HCT116 (cell line): ENCODE measurements around the gene CABLES1. TPM values are rescaled to one million over a fixed set of nuclear protein-coding genes. Genes with fewer than 3 reads are reported as not detected.

Experiments
- ATAC-seq: fragments of 200-7000 bp; cut with Tn5 transposase; 2 replicates; pipeline ENCODE4 v1.9.1; 2020; ENCODE audit warnings: mild to moderate bottlenecking, moderate library complexity
- BruUV-seq: library from RNA; stranded (reverse); fragments of 400-500 nt; replicated peaks from 2 replicates; lab custom pipeline; 2021; lab: Mats Ljungman, UMichigan
- CTCF ChIA-PET: fragments of 300-600 bp; sonication (Branson Sonifier 250); formaldehyde crosslinking; loops from one replicate; lab custom pipeline; 2021; ENCODE audit warnings: antibody characterized with exemption; lab: Charles Lee
- POLR2A ChIA-PET: fragments of 300-600, 350-600 bp; sonication (Branson Sonifier 250); formaldehyde crosslinking; loops from one replicate; lab custom pipeline; 2021; ENCODE audit warnings: antibody characterized with exemption; lab: Charles Lee
- RAD21 ChIA-PET, 2 experiments: fragments of 300-600 bp; sonication (Branson Sonifier 250); formaldehyde crosslinking; loops; one replicate each; lab custom pipeline; 2023; ENCODE audit warnings: low total read pairs in 2 of 2; ENCODE audit not compliant: uncharacterized antibody in 2 of 2, unreplicated experiment in 2 of 2, low non-redundant PET in 1 of 2; lab: Charles Lee
- DNase-seq: peaks from one replicate; pipeline ENCODE4 v3.0.0-alpha.2; 2010; ENCODE audit warnings: low read depth, low spot score
- H2AFZ ChIP-seq: fragments of 200-600 bp; shearing (Covaris generic), sonication (generic); 2 replicates; pipeline ENCODE4 v1.6.1; 2017; ENCODE audit warnings: low read depth, mixed run types, mixed read lengths, antibody characterized with exemption, low read length; ENCODE audit not compliant: poor library complexity, severe bottlenecking
- H3K27ac ChIP-seq: 2 replicates; pipeline ENCODE4 v1.5.1; 2012; ENCODE audit warnings: low read depth, low read length
- H3K27me3 ChIP-seq: fragments of 200-600 bp; sonication (generic); 2 replicates; pipeline ENCODE4 v1.6.1; 2016; ENCODE audit warnings: mixed run types, low read length, mixed read lengths; ENCODE audit not compliant: insufficient read depth
- H3K36me3 ChIP-seq, 2 experiments: fragments of 200-500 bp in 1 of 2; fragments of 200-600 bp in 1 of 2; sonication (Bioruptor generic) in 1 of 2; sonication (generic) in 1 of 2; 2 replicates each; pipeline versions ENCODE4 v1.5.1 to v1.6.1; 2014 to 2016; ENCODE audit warnings: low read length in 2 of 2, inconsistent platforms in 1 of 2, mixed read lengths in 1 of 2, mixed run types in 1 of 2; ENCODE audit not compliant: insufficient read depth in 2 of 2, control insufficient read depth in 1 of 2
- H3K4me1 ChIP-seq, 2 experiments: fragments of 200-600 bp in 1 of 2; sonication (generic) in 1 of 2; 2 replicates each; pipeline versions ENCODE4 v1.5.1 to v1.6.1; 2012 to 2017; ENCODE audit warnings: low read length in 2 of 2, inconsistent platforms in 1 of 2, mild to moderate bottlenecking in 1 of 2, mixed read lengths in 1 of 2, mixed run types in 1 of 2, moderate library complexity in 1 of 2; ENCODE audit not compliant: insufficient read depth in 2 of 2, control insufficient read depth in 1 of 2
- H3K4me2 ChIP-seq: fragments of 200-600 bp; sonication (generic); 2 replicates; pipeline ENCODE4 v1.6.1; 2017; ENCODE audit warnings: mixed run types, low read length, mixed read lengths
- H3K4me3 ChIP-seq, 2 experiments: fragments of 200-600 bp in 1 of 2; sonication (generic) in 1 of 2; replicated peaks in 1 of 2; 2 replicates each; pipeline ENCODE4 v1.5.1; 2011 to 2016; ENCODE audit warnings: low read length in 2 of 2, control low read depth in 1 of 2, low read depth in 1 of 2, mild to moderate bottlenecking in 1 of 2, mixed read lengths in 1 of 2, mixed run types in 1 of 2
- H3K79me2 ChIP-seq: fragments of 200-600 bp; sonication (generic); 2 replicates; pipeline ENCODE4 v1.6.1; 2017; ENCODE audit warnings: mild to moderate bottlenecking, mixed run types, low read length, moderate library complexity, mixed read lengths; ENCODE audit not compliant: insufficient read depth
- H3K9ac ChIP-seq: fragments of 200-600 bp; sonication (generic); 2 replicates; pipeline ENCODE4 v1.6.1; 2016; ENCODE audit warnings: low read length, mixed read lengths
- H3K9me2 ChIP-seq: fragments of 200-600 bp; sonication (generic), shearing (Covaris generic); 2 replicates; pipeline ENCODE4 v1.6.1; 2017; ENCODE audit warnings: mixed run types, mild to moderate bottlenecking, moderate library complexity; ENCODE audit not compliant: insufficient read depth
- H3K9me3 ChIP-seq, 2 experiments: fragments of 200-500 bp in 1 of 2; fragments of 200-600 bp in 1 of 2; sonication (Bioruptor generic) in 1 of 2; sonication (generic) in 1 of 2; 2 replicates each; pipeline ENCODE4 v1.6.1; 2014 to 2017; ENCODE audit warnings: low read length in 2 of 2, mixed read lengths in 2 of 2, inconsistent platforms in 1 of 2, low read depth in 1 of 2, mild to moderate bottlenecking in 1 of 2, mixed run types in 1 of 2, moderate library complexity in 1 of 2; ENCODE audit not compliant: control insufficient read depth in 1 of 2, insufficient read depth in 1 of 2
- H4K20me1 ChIP-seq: fragments of 200-600 bp; sonication (generic), shearing (Covaris generic); 2 replicates; pipeline ENCODE4 v1.6.1; 2017; ENCODE audit warnings: mixed run types, mild to moderate bottlenecking, moderate library complexity; ENCODE audit not compliant: insufficient read depth
- CEBPB ChIP-seq: IDR thresholded peaks from 2 replicates; pipeline ENCODE4 v1.6.1; 2012; ENCODE audit warnings: low read depth
- ELF1 ChIP-seq: IDR thresholded peaks from 2 replicates; pipeline ENCODE4 v1.6.1; 2012; ENCODE audit warnings: low read depth, borderline replicate concordance
- EZH2 ChIP-seq: fragments of 200-600 bp; sonication (generic); IDR thresholded peaks from 2 replicates; pipeline ENCODE4 v1.6.1; 2017; ENCODE audit warnings: antibody characterized with exemption, mixed run types
- EZH2phosphoT487 ChIP-seq: fragments of 200-600 bp; IDR thresholded peaks from 2 replicates; pipeline ENCODE4 v1.6.1; 2018; ENCODE audit warnings: antibody characterized with exemption, borderline replicate concordance
- FOSL1 ChIP-seq: IDR thresholded peaks from 2 replicates; pipeline ENCODE4 v1.6.1; 2012; ENCODE audit warnings: low read depth
- JUND ChIP-seq: IDR thresholded peaks from 2 replicates; pipeline ENCODE4 v1.6.1; 2012
- POLR2A ChIP-seq: IDR thresholded peaks from 2 replicates; pipeline ENCODE4 v1.7.0; 2011; ENCODE audit warnings: borderline replicate concordance; ENCODE audit not compliant: insufficient read depth, insufficient read length; ENCODE audit errors: extremely low read depth
- POLR2AphosphoS5 ChIP-seq: IDR thresholded peaks from 2 replicates; pipeline ENCODE4 v1.6.1; 2011; ENCODE audit warnings: mild to moderate bottlenecking, low read depth, low read length, moderate library complexity
- SIN3A ChIP-seq: IDR thresholded peaks from 2 replicates; pipeline ENCODE4 v1.6.1; 2012; ENCODE audit warnings: low read depth
- YY1 ChIP-seq: IDR thresholded peaks from 2 replicates; pipeline ENCODE4 v1.6.1; 2011; ENCODE audit warnings: low read length, low read depth, moderate library complexity, mild to moderate bottlenecking; ENCODE audit not compliant: insufficient replicate concordance; ENCODE audit errors: extremely low read depth
- ZFX ChIP-seq: fragments of 450-650 bp; IDR thresholded peaks from 2 replicates; pipeline ENCODE4 v1.6.1; 2017
- ZNF274 ChIP-seq: fragments of 200-500 bp; sonication (Bioruptor generic); IDR thresholded peaks from 2 replicates; pipeline ENCODE4 v1.6.1; 2014; ENCODE audit warnings: mild to moderate bottlenecking, low read depth, low read length, inconsistent platforms
- intact Hi-C: fragments of 100-400 bp; cut with micrococcal nuclease; formaldehyde crosslinking; loops from 2 replicates; pipeline ENCODE4 v1.10.0; 2022
- total RNA-seq: library from RNA; stranded (reverse); gene quantifications from one replicate; pipeline ENCODE4 v1.2.1, GENCODE V29; 2021; ENCODE audit not compliant: unreplicated experiment
- TF ChIP-seq, protein P1 (sequence below): IDR thresholded peaks from 2 replicates; pipeline ENCODE4 v1.6.1; 2012
- TF ChIP-seq, protein P2 (sequence below): IDR thresholded peaks from 2 replicates; pipeline ENCODE4 v1.6.1; 2012
- TF ChIP-seq, protein P3 (sequence below): IDR thresholded peaks from 2 replicates; pipeline ENCODE4 v1.6.1; 2011; ENCODE audit warnings: mild to moderate bottlenecking, low read length, moderate library complexity; ENCODE audit not compliant: insufficient replicate concordance; ENCODE audit errors: extremely low read depth
- TF ChIP-seq, protein P4 (sequence below): IDR thresholded peaks from 2 replicates; pipeline ENCODE4 v1.6.1; 2012; ENCODE audit warnings: low read depth

Gene CABLES1
- total RNA-seq, 1 experiment from 2014 or later = 7.7 TPM

DNA sequence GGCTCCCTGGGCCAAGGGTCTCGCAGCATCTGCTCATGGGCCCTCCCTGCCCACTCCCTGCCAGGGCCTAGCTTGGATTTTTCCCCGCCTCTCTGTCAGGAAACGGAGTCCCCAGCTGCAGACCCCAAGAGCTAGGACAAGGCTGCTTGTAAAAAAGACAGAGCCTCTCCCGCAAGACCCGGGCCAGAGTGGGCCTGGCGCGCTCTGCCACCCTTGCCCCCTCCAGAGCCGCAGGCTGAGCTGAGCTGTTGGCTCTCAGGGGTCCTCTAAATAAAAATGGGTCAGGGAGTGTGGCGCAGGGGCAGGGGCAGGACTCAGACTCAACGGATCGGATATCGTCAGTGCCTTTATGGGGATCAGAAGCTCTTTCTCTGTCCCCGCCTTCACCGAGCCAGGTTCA is 112.6 kb downstream of the CABLES1 start:
- Histone ChIP-seq H3K79me2 (no peaks in the 10 kb centered on the region), H3K4me3 (no peak overlapping the region), H3K4me1 (peaks cover 0 to 9% of the 10 kb centered on the region in 2 experiments; a peak in 1 of 4 replicates), H4K20me1 (no peaks in the 10 kb centered on the region), H3K27me3 (no peaks in the 10 kb centered on the region), H3K9me3 (0 out of 4 replicates have a peak, but pooled peaks cover 0 to 3% of the 10 kb centered on the region in 2 experiments), H3K27ac (no peak overlapping the region), H3K9me2 (no peaks in the 10 kb centered on the region), H3K4me2 (no peak overlapping the region), H2AFZ (no peak overlapping the region), H3K9ac (no peak overlapping the region), H3K36me3 (0 out of 4 replicates have a peak, but pooled peaks cover 0 to 2% of the 10 kb centered on the region in 2 experiments)
- ATAC-seq (no peak), DNase-seq (no peak)
- intact Hi-C loops = no loop called here
- BruUV-seq = no TSS peak
- TF ChIP-seq FOSL1 (no peak), EZH2phosphoT487 (no peak), POLR2A (no peak), ELF1 (no peak), ZFX (no peak), POLR2AphosphoS5 (no peak), SIN3A (no peak), EZH2 (no peak), CEBPB (no peak), ZNF274 (no peak), JUND (no peak), YY1 (no peak)
- TF ChIP-seq, protein P1, sequence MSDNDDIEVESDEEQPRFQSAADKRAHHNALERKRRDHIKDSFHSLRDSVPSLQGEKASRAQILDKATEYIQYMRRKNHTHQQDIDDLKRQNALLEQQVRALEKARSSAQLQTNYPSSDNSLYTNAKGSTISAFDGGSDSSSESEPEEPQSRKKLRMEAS = no peak
- TF ChIP-seq, protein P2, sequence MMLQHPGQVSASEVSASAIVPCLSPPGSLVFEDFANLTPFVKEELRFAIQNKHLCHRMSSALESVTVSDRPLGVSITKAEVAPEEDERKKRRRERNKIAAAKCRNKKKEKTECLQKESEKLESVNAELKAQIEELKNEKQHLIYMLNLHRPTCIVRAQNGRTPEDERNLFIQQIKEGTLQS = no peak
- TF ChIP-seq, protein P3, sequence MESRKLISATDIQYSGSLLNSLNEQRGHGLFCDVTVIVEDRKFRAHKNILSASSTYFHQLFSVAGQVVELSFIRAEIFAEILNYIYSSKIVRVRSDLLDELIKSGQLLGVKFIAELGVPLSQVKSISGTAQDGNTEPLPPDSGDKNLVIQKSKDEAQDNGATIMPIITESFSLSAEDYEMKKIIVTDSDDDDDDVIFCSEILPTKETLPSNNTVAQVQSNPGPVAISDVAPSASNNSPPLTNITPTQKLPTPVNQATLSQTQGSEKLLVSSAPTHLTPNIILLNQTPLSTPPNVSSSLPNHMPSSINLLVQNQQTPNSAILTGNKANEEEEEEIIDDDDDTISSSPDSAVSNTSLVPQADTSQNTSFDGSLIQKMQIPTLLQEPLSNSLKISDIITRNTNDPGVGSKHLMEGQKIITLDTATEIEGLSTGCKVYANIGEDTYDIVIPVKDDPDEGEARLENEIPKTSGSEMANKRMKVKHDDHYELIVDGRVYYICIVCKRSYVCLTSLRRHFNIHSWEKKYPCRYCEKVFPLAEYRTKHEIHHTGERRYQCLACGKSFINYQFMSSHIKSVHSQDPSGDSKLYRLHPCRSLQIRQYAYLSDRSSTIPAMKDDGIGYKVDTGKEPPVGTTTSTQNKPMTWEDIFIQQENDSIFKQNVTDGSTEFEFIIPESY = no peak
- TF ChIP-seq, protein P4, sequence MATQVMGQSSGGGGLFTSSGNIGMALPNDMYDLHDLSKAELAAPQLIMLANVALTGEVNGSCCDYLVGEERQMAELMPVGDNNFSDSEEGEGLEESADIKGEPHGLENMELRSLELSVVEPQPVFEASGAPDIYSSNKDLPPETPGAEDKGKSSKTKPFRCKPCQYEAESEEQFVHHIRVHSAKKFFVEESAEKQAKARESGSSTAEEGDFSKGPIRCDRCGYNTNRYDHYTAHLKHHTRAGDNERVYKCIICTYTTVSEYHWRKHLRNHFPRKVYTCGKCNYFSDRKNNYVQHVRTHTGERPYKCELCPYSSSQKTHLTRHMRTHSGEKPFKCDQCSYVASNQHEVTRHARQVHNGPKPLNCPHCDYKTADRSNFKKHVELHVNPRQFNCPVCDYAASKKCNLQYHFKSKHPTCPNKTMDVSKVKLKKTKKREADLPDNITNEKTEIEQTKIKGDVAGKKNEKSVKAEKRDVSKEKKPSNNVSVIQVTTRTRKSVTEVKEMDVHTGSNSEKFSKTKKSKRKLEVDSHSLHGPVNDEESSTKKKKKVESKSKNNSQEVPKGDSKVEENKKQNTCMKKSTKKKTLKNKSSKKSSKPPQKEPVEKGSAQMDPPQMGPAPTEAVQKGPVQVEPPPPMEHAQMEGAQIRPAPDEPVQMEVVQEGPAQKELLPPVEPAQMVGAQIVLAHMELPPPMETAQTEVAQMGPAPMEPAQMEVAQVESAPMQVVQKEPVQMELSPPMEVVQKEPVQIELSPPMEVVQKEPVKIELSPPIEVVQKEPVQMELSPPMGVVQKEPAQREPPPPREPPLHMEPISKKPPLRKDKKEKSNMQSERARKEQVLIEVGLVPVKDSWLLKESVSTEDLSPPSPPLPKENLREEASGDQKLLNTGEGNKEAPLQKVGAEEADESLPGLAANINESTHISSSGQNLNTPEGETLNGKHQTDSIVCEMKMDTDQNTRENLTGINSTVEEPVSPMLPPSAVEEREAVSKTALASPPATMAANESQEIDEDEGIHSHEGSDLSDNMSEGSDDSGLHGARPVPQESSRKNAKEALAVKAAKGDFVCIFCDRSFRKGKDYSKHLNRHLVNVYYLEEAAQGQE = no peak
- ChIA-PET CTCF (no interaction called here), POLR2A (no interaction called here), RAD21 (no interaction called here)
